OCI-LY3 (cell line): ENCODE measurements around the gene NAA60.

ENCODE experiments used
- H2AFZ ChIP-seq: fragments of 200-600, 300-600 bp; shearing (Covaris generic); 2 replicates; pipeline ENCODE4 v1.6.0; 2014; ENCODE audit warnings: antibody characterized with exemption, low read depth, low read length
- H3K27ac ChIP-seq: fragments of 200-600, 300-600 bp; sonication (generic); 2 replicates; pipeline ENCODE4 v1.5.1; 2014; ENCODE audit warnings: mild to moderate bottlenecking, low read length, moderate library complexity, mixed read lengths
- H3K27me3 ChIP-seq: fragments of 200-600, 300-600 bp; sonication (generic); 2 replicates; pipeline ENCODE4 v1.6.1; 2014; ENCODE audit warnings: low read depth, low read length, mixed read lengths
- H3K36me3 ChIP-seq: fragments of 200-600, 300-600 bp; sonication (generic); replicated peaks from 2 replicates; pipeline ENCODE3; 2014; ENCODE audit warnings: low read depth, low read length, mixed read lengths
- H3K4me1 ChIP-seq: fragments of 300-600, 200-600 bp; sonication (generic); 2 replicates; pipeline ENCODE4 v1.6.1; 2014; ENCODE audit warnings: low read length, mixed read lengths
- H3K4me2 ChIP-seq: fragments of 200-600, 300-600 bp; sonication (generic); 2 replicates; pipeline ENCODE4 v1.6.1; 2014; ENCODE audit warnings: low read length, mixed read lengths
- H3K4me3 ChIP-seq: fragments of 300-600, 200-600 bp; sonication (generic); 2 replicates; pipeline ENCODE4 v1.5.1; 2014; ENCODE audit warnings: antibody characterized with exemption, mild to moderate bottlenecking, low read length, moderate library complexity
- H3K79me2 ChIP-seq: fragments of 300-600, 200-600 bp; shearing (Covaris generic); 2 replicates; pipeline ENCODE4 v1.6.1; 2014; ENCODE audit warnings: mild to moderate bottlenecking, low read length, mixed read lengths
- H3K9ac ChIP-seq: fragments of 300-600, 200-600 bp; shearing (Covaris generic); 2 replicates; pipeline ENCODE4 v1.6.0; 2014; ENCODE audit warnings: mild to moderate bottlenecking, low read length, moderate library complexity
- H3K9me3 ChIP-seq: fragments of 200-600, 300-600 bp; shearing (Covaris generic); 2 replicates; pipeline ENCODE4 v1.6.1; 2014; ENCODE audit warnings: low read length, mixed read lengths; ENCODE audit not compliant: insufficient read depth
- H4K20me1 ChIP-seq: fragments of 200-600, 300-600 bp; sonication (generic); 2 replicates; pipeline ENCODE4 v1.6.1; 2016; ENCODE audit warnings: low read length, mixed read lengths; ENCODE audit not compliant: insufficient read depth
- CTCF ChIP-seq: fragments of 200-600, 300-600 bp; sonication (generic); IDR thresholded peaks from 2 replicates; pipeline ENCODE4 v1.5.1; 2014; ENCODE audit warnings: antibody characterized with exemption, low read length, low read depth
- EZH2phosphoT487 ChIP-seq: fragments of 200-600 bp; shearing (Covaris generic); IDR thresholded peaks from 2 replicates; pipeline ENCODE4 v1.6.1; 2018; ENCODE audit warnings: antibody characterized with exemption, mixed run types, low read depth

NAA60 gene

GRCh38 chr16:3518292-3518985 lies 75.0 kb downstream of the NAA60 start:
- peaks cover 14% of the 10 kb centered on the region for H3K36me3 ChIP-seq

GRCh38 chr16:3518986-3519348 lies 75.5 kb downstream of the NAA60 start:
- no peak overlapping the region for H3K4me3 ChIP-seq
- no peaks in the 10 kb centered on the region for H4K20me1 ChIP-seq
- TF ChIP-seq EZH2phosphoT487 (no peak), CTCF (no peak)
- H2AFZ ChIP-seq: no peak overlapping the region
- H3K27me3 ChIP-seq: no peaks in the 10 kb centered on the region
- H3K9me3 ChIP-seq: no peaks in the 10 kb centered on the region
- H3K27ac ChIP-seq: no peak overlapping the region
- no peaks in the 10 kb centered on the region for H3K4me1 ChIP-seq
- no peak overlapping the region for H3K9ac ChIP-seq
- no peaks in the 10 kb centered on the region for H3K79me2 ChIP-seq
- H3K36me3 ChIP-seq: peaks cover 13% of the 10 kb centered on the region
- H3K4me2 ChIP-seq: no peak overlapping the region

More at GRCh38 chr16:3518292-3518985, 75.0 kb downstream of the NAA60 start:
- Histone ChIP-seq H3K27ac (no peak overlapping the region), H3K9me3 (no peaks in the 10 kb centered on the region), H3K79me2 (no peaks in the 10 kb centered on the region), H3K9ac (no peak overlapping the region), H3K4me2 (no peak overlapping the region), H2AFZ (no peak overlapping the region), H3K4me1 (no peaks in the 10 kb centered on the region), H3K4me3 (no peak overlapping the region), H3K27me3 (no peaks in the 10 kb centered on the region), H4K20me1 (no peaks in the 10 kb centered on the region)
- TF ChIP-seq CTCF (no peak), EZH2phosphoT487 (no peak)

- H3K79me2 ChIP-seq: no peaks in the 10 kb centered on the region
- H3K27me3 ChIP-seq: no peaks in the 10 kb centered on the region
- no peak overlapping the region for H3K9ac ChIP-seq
- no peak overlapping the region for H3K4me2 ChIP-seq
- no peak overlapping the region for H3K4me3 ChIP-seq
- no peak overlapping the region for H2AFZ ChIP-seq
- H3K36me3 ChIP-seq: peaks cover 9% of the 10 kb centered on the region
- H3K27ac ChIP-seq: no peak overlapping the region
- TF ChIP-seq EZH2phosphoT487 (no peak), CTCF (no peak)
- H4K20me1 ChIP-seq: no peaks in the 10 kb centered on the region
- no peaks in the 10 kb centered on the region for H3K9me3 ChIP-seq
- H3K4me1 ChIP-seq: no peaks in the 10 kb centered on the region
Observed at GRCh38 chr16:3519581-3519980, 76.1 kb downstream of the NAA60 start.

GRCh38 chr16:3520413-3520812 lies 76.9 kb downstream of the NAA60 start:
- no peaks in the 10 kb centered on the region for H3K9me3 ChIP-seq
- TF ChIP-seq EZH2phosphoT487: no peak
- TF ChIP-seq CTCF: no peak
- no peak overlapping the region for H3K4me3 ChIP-seq
- H3K9ac ChIP-seq: no peak overlapping the region
- H3K79me2 ChIP-seq: no peaks in the 10 kb centered on the region
- H3K36me3 ChIP-seq: peaks cover 9% of the 10 kb centered on the region
- H3K27ac ChIP-seq: no peak overlapping the region
- no peak overlapping the region for H2AFZ ChIP-seq
- H3K4me1 ChIP-seq: no peaks in the 10 kb centered on the region
- H3K4me2 ChIP-seq: no peak overlapping the region
- H4K20me1 ChIP-seq: no peaks in the 10 kb centered on the region
- no peaks in the 10 kb centered on the region for H3K27me3 ChIP-seq
